Thyroid gland (tissue), 4 donors: ENCODE data around the gene FOXD2. TPM values are rescaled to one million over a fixed set of nuclear protein-coding genes. Genes with fewer than 3 reads are reported as not detected.

Experiments used
- DNase-seq, 2 donors: peaks; one replicate each; pipeline ENCODE4 v3.0.0-alpha.2; 2019
- H3K27ac ChIP-seq, 3 donors: fragments of 200-600 bp; sonication (generic); 1 replicate in 2 of 3; 2 replicates in 1 of 3; pipeline ENCODE4 v1.5.1; 2016 to 2019; ENCODE audit warnings: mild to moderate bottlenecking in 1 of 3, moderate library complexity in 1 of 3
- H3K27me3 ChIP-seq: fragments of 200-600 bp; sonication (generic); one replicate; pipeline ENCODE4 v1.5.1; 2019
- H3K36me3 ChIP-seq, 2 donors: fragments of 200-600 bp; sonication (generic); one replicate each; pipeline ENCODE4 v1.5.1; 2016 to 2019
- H3K4me1 ChIP-seq, 2 donors: fragments of 200-600 bp; sonication (generic); one replicate each; pipeline ENCODE4 v1.5.1; 2017 to 2019
- H3K4me3 ChIP-seq, 3 donors: fragments of 200-600 bp; sonication (generic); replicated peaks in 1 of 3; 1 replicate in 2 of 3; 2 replicates in 1 of 3; pipeline ENCODE4 v1.5.1; 2016; ENCODE audit warnings: mild to moderate bottlenecking in 1 of 3
- H3K9me3 ChIP-seq: fragments of 200-600 bp; sonication (generic); one replicate; pipeline ENCODE4 v1.5.1; 2017
- POLR2A ChIP-seq, 2 donors: fragments of 450-650 bp; IDR thresholded peaks; one replicate each; pipeline ENCODE4 v1.6.1; 2017; ENCODE audit warnings: antibody characterized with exemption in 2 of 2, mild to moderate bottlenecking in 2 of 2, moderate library complexity in 1 of 2
- WGBS, 2 donors: methylation state at CpG; one replicate each; pipeline ENCODE4 v1.1.5; 2017; 5-methylcytosine and 5-hydroxymethylcytosine counted together
- intact Hi-C: fragments of 100-400 bp; cut with DNase I; formaldehyde crosslinking; loops from one replicate; pipeline ENCODE4 v1.15.1; 2023
- total RNA-seq, 4 donors: library from RNA; depleted of rRNA; stranded (reverse); fragments of >200 nt; gene quantifications; one replicate each; pipeline ENCODE4 v1.2.3, GENCODE V29; 2016
- TF ChIP-seq, protein P1 (sequence below), 6 experiments: fragments of 200-600 bp in 3 of 6; fragments of 450-650 bp in 3 of 6; sonication (generic) in 3 of 6; IDR thresholded peaks; one replicate each; pipeline ENCODE4 v1.5.1; 2016 to 2019; ENCODE audit warnings: antibody characterized with exemption in 6 of 6, mild to moderate bottlenecking in 2 of 6, inconsistent platforms in 1 of 6, moderate library complexity in 1 of 6

FOXD2 gene
- total RNA-seq, 4 donors from 2014 or later = 0.11 to 0.54 TPM; not detected in 2

- 89 to 90% methylated on average over 4 of the region's 4 CpGs for WGBS, 2 donors
- H3K36me3 ChIP-seq = no peaks in the 10 kb centered on the region
- no peak overlapping the region for H3K27ac ChIP-seq
- no peak for DNase-seq
- H3K4me3 ChIP-seq = no peak overlapping the region
- no peaks in the 10 kb centered on the region for H3K4me1 ChIP-seq
- peaks cover 3% of the 10 kb centered on the region for H3K27me3 ChIP-seq
- no peak for TF ChIP-seq POLR2A (IDR thresholded peaks at IDR 0.05)
- TF ChIP-seq, protein P1, sequence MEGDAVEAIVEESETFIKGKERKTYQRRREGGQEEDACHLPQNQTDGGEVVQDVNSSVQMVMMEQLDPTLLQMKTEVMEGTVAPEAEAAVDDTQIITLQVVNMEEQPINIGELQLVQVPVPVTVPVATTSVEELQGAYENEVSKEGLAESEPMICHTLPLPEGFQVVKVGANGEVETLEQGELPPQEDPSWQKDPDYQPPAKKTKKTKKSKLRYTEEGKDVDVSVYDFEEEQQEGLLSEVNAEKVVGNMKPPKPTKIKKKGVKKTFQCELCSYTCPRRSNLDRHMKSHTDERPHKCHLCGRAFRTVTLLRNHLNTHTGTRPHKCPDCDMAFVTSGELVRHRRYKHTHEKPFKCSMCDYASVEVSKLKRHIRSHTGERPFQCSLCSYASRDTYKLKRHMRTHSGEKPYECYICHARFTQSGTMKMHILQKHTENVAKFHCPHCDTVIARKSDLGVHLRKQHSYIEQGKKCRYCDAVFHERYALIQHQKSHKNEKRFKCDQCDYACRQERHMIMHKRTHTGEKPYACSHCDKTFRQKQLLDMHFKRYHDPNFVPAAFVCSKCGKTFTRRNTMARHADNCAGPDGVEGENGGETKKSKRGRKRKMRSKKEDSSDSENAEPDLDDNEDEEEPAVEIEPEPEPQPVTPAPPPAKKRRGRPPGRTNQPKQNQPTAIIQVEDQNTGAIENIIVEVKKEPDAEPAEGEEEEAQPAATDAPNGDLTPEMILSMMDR (IDR thresholded peaks at IDR 0.05) = no peak
- intact Hi-C loops = no loop called here
- no peaks in the 10 kb centered on the region for H3K9me3 ChIP-seq
Measured at GRCh38 chr1:47420547-47420946, 17.3 kb upstream of the FOXD2 start.

- 42 to 43% methylated on average over 2 of the region's 2 CpGs for WGBS, 2 donors
- Histone ChIP-seq H3K27me3 (peaks cover 8% of the 10 kb centered on the region), H3K4me3 (no peak overlapping the region), H3K4me1 (no peaks in the 10 kb centered on the region), H3K27ac (no peak overlapping the region), H3K9me3 (no peaks in the 10 kb centered on the region), H3K36me3 (no peaks in the 10 kb centered on the region)
- TF ChIP-seq, protein P1 (IDR thresholded peaks at IDR 0.05) = no peak
- no peak for TF ChIP-seq POLR2A (IDR thresholded peaks at IDR 0.05)
- intact Hi-C loops = no loop called here
- DNase-seq = no peak
Measured at GRCh38 chr1:47423872-47424271, 14.0 kb upstream of the FOXD2 start.

- H3K27ac ChIP-seq = no peak overlapping the region
- WGBS, 2 donors = 1 to 4% methylated on average over 6 of the region's 6 CpGs
- no peaks in the 10 kb centered on the region for H3K36me3 ChIP-seq
- H3K4me3 ChIP-seq = no peak overlapping the region
- TF ChIP-seq POLR2A (IDR thresholded peaks at IDR 0.05) = no peak
- TF ChIP-seq, protein P1 (IDR thresholded peaks at IDR 0.05) = peak in 5 of 6 experiments; percentile 12 to 65 (median 40)
- H3K9me3 ChIP-seq = no peaks in the 10 kb centered on the region
- peak in 1 of 2 donors; percentile 27 for DNase-seq
- no peaks in the 10 kb centered on the region for H3K4me1 ChIP-seq
- intact Hi-C loops = no loop called here
- peaks cover 8% of the 10 kb centered on the region for H3K27me3 ChIP-seq
Measured at GRCh38 chr1:47424336-47424982, 13.4 kb upstream of the FOXD2 start.

GRCh38 chr1:47431534-47431933 is 6.3 kb upstream of the FOXD2 start:
- intact Hi-C loops = loop anchor here (10.0 kb wide), 1 partner anchor 247 kb away; no protein-coding TSS in a partner anchor
- H3K27ac ChIP-seq = no peak overlapping the region
- no peaks in the 10 kb centered on the region for H3K36me3 ChIP-seq
- no peak overlapping the region for H3K4me3 ChIP-seq
- H3K4me1 ChIP-seq = peaks cover 16 to 26% of the 10 kb centered on the region in 2 donors
- DNase-seq = no peak
- 86 to 100% methylated on average over 1 of the region's 1 CpG for WGBS, 2 donors
- H3K27me3 ChIP-seq = peaks cover 29% of the 10 kb centered on the region
- TF ChIP-seq POLR2A (IDR thresholded peaks at IDR 0.05) = no peak
- TF ChIP-seq, protein P1 (IDR thresholded peaks at IDR 0.05) = no peak
- H3K9me3 ChIP-seq = no peaks in the 10 kb centered on the region
